Endothelial cell of umbilical vein (primary cell): ENCODE measurements around the gene LENG9. TPM values are rescaled to one million over a fixed set of nuclear protein-coding genes. Genes with fewer than 3 reads are reported as not detected.

ENCODE experiments used
- BruUV-seq: library from RNA; stranded (reverse); fragments of 400-500 nt; replicated peaks from 2 replicates; lab custom pipeline; 2021; lab: Mats Ljungman, UMichigan
- CTCF ChIA-PET: fragments of 300-600, 350-600 bp; sonication (Branson Sonifier 250); formaldehyde crosslinking; loops from one replicate; lab custom pipeline; 2021; ENCODE audit warnings: antibody characterized with exemption, inconsistent platforms; lab: Charles Lee
- POLR2A ChIA-PET: fragments of 300-600, 350-600 bp; sonication (Branson Sonifier 250); formaldehyde crosslinking; loops from one replicate; lab custom pipeline; 2021; ENCODE audit warnings: antibody characterized with exemption, inconsistent platforms; lab: Charles Lee
- DNase-seq: peaks from one replicate; pipeline ENCODE4 v3.0.0-alpha.2; 2011; ENCODE audit warnings: low read depth, low spot score
- FAIRE-seq: peaks from 2 replicates; lab custom pipeline; 2011; peaks lifted over from hg19 to GRCh38; lab: Jason Lieb, UNC
- H2AFZ ChIP-seq: 2 replicates; pipeline ENCODE4 v1.6.0; 2012; ENCODE audit warnings: low read depth, low read length, control low read depth, inconsistent platforms
- H3K27ac ChIP-seq: 2 replicates; pipeline ENCODE4 v1.5.1; 2011; ENCODE audit warnings: low read depth, mild to moderate bottlenecking, control low read depth, low read length, moderate library complexity; ENCODE audit not compliant: insufficient read depth
- H3K27me3 ChIP-seq, 2 experiments: 2 replicates each; pipeline versions ENCODE4 v1.6.0 to v1.6.1; 2011; ENCODE audit warnings: low read length in 2 of 2, mixed read lengths in 1 of 2; ENCODE audit not compliant: control insufficient read depth in 2 of 2, insufficient read depth in 2 of 2
- H3K36me3 ChIP-seq, 2 experiments: 2 replicates in 1 of 2; 3 replicates in 1 of 2; pipeline ENCODE4 v1.5.1; 2011; ENCODE audit warnings: low read length in 2 of 2, mild to moderate bottlenecking in 1 of 2, moderate library complexity in 1 of 2; ENCODE audit not compliant: control insufficient read depth in 2 of 2, insufficient read depth in 2 of 2; ENCODE audit errors: extremely low read depth in 1 of 2
- H3K4me1 ChIP-seq: 3 replicates; pipeline ENCODE4 v1.5.1; 2011; ENCODE audit warnings: mild to moderate bottlenecking, low read length; ENCODE audit not compliant: control insufficient read depth, insufficient read depth; ENCODE audit errors: extremely low read depth
- H3K4me2 ChIP-seq: 2 replicates; pipeline ENCODE4 v1.6.1; 2011; ENCODE audit warnings: low read length, control low read depth, mixed read lengths; ENCODE audit not compliant: insufficient read depth
- H3K4me3 ChIP-seq, 3 experiments: fragments of 200-600 bp in 1 of 3; sonication (generic), shearing (Covaris generic) in 1 of 3; replicated peaks in 1 of 3; 2 replicates each; pipeline ENCODE4 v1.5.1; 2011 to 2016; ENCODE audit warnings: control low read depth in 3 of 3, low read length in 3 of 3, mild to moderate bottlenecking in 2 of 3, inconsistent platforms in 1 of 3, low read depth in 1 of 3, moderate library complexity in 1 of 3; ENCODE audit not compliant: insufficient read depth in 1 of 3
- H3K79me2 ChIP-seq: 2 replicates; pipeline ENCODE4 v1.6.0; 2012; ENCODE audit warnings: low read length, inconsistent platforms; ENCODE audit not compliant: control insufficient read depth, insufficient read depth
- H3K9ac ChIP-seq: replicated peaks from 2 replicates; pipeline ENCODE3; 2011; ENCODE audit warnings: low read length, control low read depth; ENCODE audit not compliant: insufficient read depth; ENCODE audit errors: extremely low read depth
- H3K9me1 ChIP-seq: replicated peaks from 3 replicates; pipeline ENCODE4 v1.6.0; 2011; ENCODE audit warnings: mild to moderate bottlenecking, low read length; ENCODE audit not compliant: control insufficient read depth, insufficient read depth; ENCODE audit errors: extremely low read depth
- H3K9me3 ChIP-seq: replicated peaks from 2 replicates; pipeline ENCODE4 v1.5.1; 2012; ENCODE audit warnings: low read length, inconsistent platforms; ENCODE audit not compliant: control insufficient read depth, insufficient read depth
- H4K20me1 ChIP-seq: replicated peaks from 2 replicates; pipeline ENCODE3; 2011; ENCODE audit warnings: mild to moderate bottlenecking, low read length; ENCODE audit not compliant: control insufficient read depth, insufficient read depth; ENCODE audit errors: extremely low read depth
- CTCF ChIP-seq, 2 donors: IDR thresholded peaks; 1 replicate in 1 of 2; 2 replicates in 1 of 2; pipeline ENCODE4 v1.5.1; 2011; ENCODE audit warnings: low read length in 2 of 2, mild to moderate bottlenecking in 2 of 2, moderate library complexity in 2 of 2, control low read depth in 1 of 2, inconsistent platforms in 1 of 2, low read depth in 1 of 2; ENCODE audit not compliant: insufficient read depth in 1 of 2; ENCODE audit errors: extremely low read depth in 1 of 2
- JUN ChIP-seq: IDR thresholded peaks from 2 replicates; pipeline ENCODE4 v1.6.1; 2011; ENCODE audit warnings: borderline replicate concordance, low read depth; ENCODE audit not compliant: insufficient read length, insufficient read depth
- dilution Hi-C: fragments of 300-500 bp; cut with MboI; formaldehyde crosslinking; loops from one replicate; pipeline ENCODE4 v1.15.0; 2019; ENCODE audit warnings: low sequenced_read_pairs; ENCODE audit not compliant: extremely low pct_ligation_motif_present
- intact Hi-C: fragments of 100-400 bp; cut with micrococcal nuclease; formaldehyde crosslinking; loops from one replicate; pipeline ENCODE4 v1.10.0; 2022
- polyA plus RNA-seq, 4 experiments: library from polyadenylated mRNA; depleted of rRNA in 3 of 4; stranded (reverse) in 3 of 4; unstranded in 1 of 4; fragments of >200 nt; gene quantifications; 2 replicates each; pipeline versions ENCODE4 v1.2.1 to v1.2.3, GENCODE V29; 2011 to 2012; ENCODE audit warnings: missing spikeins in 1 of 4
- total RNA-seq: library from RNA; stranded (reverse); gene quantifications from 2 replicates; pipeline ENCODE4 v1.2.3, GENCODE V29; 2021

LENG9 gene
- total and polyA plus RNA-seq, 2 donors (not counting 3 experiments of a cell fraction or from before 2014, with no cell fraction given) = 0.97 to 2.8 TPM

- no peak overlapping the region for H3K4me2 ChIP-seq
- dilution Hi-C loops = no loop called here
These were observed 17.9 kb upstream of the LENG9 start for GRCh38 chr19:54481326-54481930.

More at GRCh38 chr19:54481326-54481930, 17.9 kb upstream of the LENG9 start:
- H3K4me1 ChIP-seq = no peaks in the 10 kb centered on the region
- DNase-seq (peak; percentile 62), FAIRE-seq (peak; percentile 83)
- H3K27ac ChIP-seq = no peak overlapping the region
- no peak overlapping the region for H3K9ac ChIP-seq
- no peaks in the 10 kb centered on the region for H3K36me3 ChIP-seq
- TF ChIP-seq CTCF (IDR thresholded peaks at IDR 0.05; ENCODE audit: extremely low read depth in 1 of 2, insufficient read depth in 1 of 2, low read depth in 1 of 2, low read length in 2 of 2) (peak; percentile 68 to 79), JUN (no peak)
- H3K9me1 ChIP-seq = no peaks in the 10 kb centered on the region
- no peaks in the 10 kb centered on the region for H3K9me3 ChIP-seq
- POLR2A ChIA-PET = no interaction called here
- no peak overlapping the region for H3K4me3 ChIP-seq
- peak overlapping the region; percentile 44 for H2AFZ ChIP-seq
- no peaks in the 10 kb centered on the region for H3K27me3 ChIP-seq
- no peaks in the 10 kb centered on the region for H3K79me2 ChIP-seq
- H4K20me1 ChIP-seq = no peaks in the 10 kb centered on the region
- CTCF ChIA-PET = interaction anchor here (0.6 to 4.0 kb wide), 8 partner anchors 8 to 651 kb away, joined by 3 to 42 read pairs (median 4); partner anchors contain the start of gene CDC42EP5
- BruUV-seq = no TSS peak
- intact Hi-C loops = loop anchor here (1.0 to 2.0 kb wide), 4 partner anchors 172 to 651 kb away; no protein-coding TSS in a partner anchor
